Breast epithelium (tissue), 3 donors: ENCODE measurements around the gene USH1C.

Experiments
- CTCF ChIP-seq, 3 donors: fragments of 450-650 bp; IDR thresholded peaks; one replicate each; pipeline ENCODE4 v1.5.1; 2016 to 2017; ENCODE audit warnings: antibody characterized with exemption in 3 of 3, mild to moderate bottlenecking in 3 of 3, moderate library complexity in 3 of 3
- POLR2A ChIP-seq: fragments of 450-650 bp; IDR thresholded peaks from one replicate; pipeline ENCODE4 v1.6.1; 2016; ENCODE audit warnings: antibody characterized with exemption, mild to moderate bottlenecking, moderate library complexity
- POLR2AphosphoS5 ChIP-seq, 3 donors: sonication (generic); formaldehyde crosslinking; IDR thresholded peaks; one replicate each; pipeline ENCODE4 v1.6.1; 2017; ENCODE audit warnings: antibody characterized with exemption in 3 of 3

- TF ChIP-seq CTCF (IDR thresholded peaks at IDR 0.05) (no peak), POLR2A (no peak), POLR2AphosphoS5 (IDR thresholded peaks at IDR 0.05) (no peak)
Observed at GRCh38 chr11:17507773-17508172, 36.4 kb downstream of the USH1C start.
